Testis (tissue), 2 donors: ENCODE measurements around the gene SPON1.

Experiments used
- POLR2A ChIP-seq: fragments of 450-650 bp; IDR thresholded peaks from one replicate; pipeline ENCODE4 v1.6.1; 2017; ENCODE audit warnings: antibody characterized with exemption, mild to moderate bottlenecking, moderate library complexity
- TF ChIP-seq, protein P1 (sequence below), 3 experiments: fragments of 450-650 bp in 2 of 3; fragments of 200-600 bp in 1 of 3; sonication (generic) in 1 of 3; IDR thresholded peaks; one replicate each; pipeline ENCODE4 v1.5.1; 2016 to 2019; ENCODE audit warnings: antibody characterized with exemption in 3 of 3, mild to moderate bottlenecking in 2 of 3, moderate library complexity in 1 of 3

DNA sequence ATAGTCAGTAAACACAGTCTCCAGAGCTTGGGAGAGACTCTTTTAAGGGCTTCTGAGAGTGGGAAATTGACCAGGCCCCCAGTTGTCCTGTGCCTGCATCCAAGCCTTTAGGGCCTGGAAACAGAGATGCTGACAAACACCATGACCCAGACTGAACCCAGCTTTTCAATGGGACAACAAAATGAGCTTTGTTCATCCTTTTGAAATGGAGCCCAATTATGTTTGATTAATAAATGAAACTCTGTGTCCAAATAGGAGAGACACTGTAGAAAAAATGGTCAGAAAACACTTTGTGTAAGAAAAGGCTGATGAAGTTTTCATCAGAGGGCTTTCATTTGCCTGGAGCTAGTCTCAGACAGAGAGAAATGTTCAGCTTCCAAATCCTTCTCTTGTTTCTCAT lies 250.5 kb downstream of the SPON1 start:
- TF ChIP-seq, protein P1, sequence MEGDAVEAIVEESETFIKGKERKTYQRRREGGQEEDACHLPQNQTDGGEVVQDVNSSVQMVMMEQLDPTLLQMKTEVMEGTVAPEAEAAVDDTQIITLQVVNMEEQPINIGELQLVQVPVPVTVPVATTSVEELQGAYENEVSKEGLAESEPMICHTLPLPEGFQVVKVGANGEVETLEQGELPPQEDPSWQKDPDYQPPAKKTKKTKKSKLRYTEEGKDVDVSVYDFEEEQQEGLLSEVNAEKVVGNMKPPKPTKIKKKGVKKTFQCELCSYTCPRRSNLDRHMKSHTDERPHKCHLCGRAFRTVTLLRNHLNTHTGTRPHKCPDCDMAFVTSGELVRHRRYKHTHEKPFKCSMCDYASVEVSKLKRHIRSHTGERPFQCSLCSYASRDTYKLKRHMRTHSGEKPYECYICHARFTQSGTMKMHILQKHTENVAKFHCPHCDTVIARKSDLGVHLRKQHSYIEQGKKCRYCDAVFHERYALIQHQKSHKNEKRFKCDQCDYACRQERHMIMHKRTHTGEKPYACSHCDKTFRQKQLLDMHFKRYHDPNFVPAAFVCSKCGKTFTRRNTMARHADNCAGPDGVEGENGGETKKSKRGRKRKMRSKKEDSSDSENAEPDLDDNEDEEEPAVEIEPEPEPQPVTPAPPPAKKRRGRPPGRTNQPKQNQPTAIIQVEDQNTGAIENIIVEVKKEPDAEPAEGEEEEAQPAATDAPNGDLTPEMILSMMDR (IDR thresholded peaks at IDR 0.05), result no peak
- TF ChIP-seq POLR2A, result no peak
